ENCODE measurements around the gene PTPN6. TPM values are rescaled to one million over a fixed set of nuclear protein-coding genes. Genes with fewer than 3 reads are reported as not detected.

The PTPN6 gene
- total RNA-seq, 8 experiments from 2014 or later = 0.22 to 2.4 (median 0.88) TPM

DNA sequence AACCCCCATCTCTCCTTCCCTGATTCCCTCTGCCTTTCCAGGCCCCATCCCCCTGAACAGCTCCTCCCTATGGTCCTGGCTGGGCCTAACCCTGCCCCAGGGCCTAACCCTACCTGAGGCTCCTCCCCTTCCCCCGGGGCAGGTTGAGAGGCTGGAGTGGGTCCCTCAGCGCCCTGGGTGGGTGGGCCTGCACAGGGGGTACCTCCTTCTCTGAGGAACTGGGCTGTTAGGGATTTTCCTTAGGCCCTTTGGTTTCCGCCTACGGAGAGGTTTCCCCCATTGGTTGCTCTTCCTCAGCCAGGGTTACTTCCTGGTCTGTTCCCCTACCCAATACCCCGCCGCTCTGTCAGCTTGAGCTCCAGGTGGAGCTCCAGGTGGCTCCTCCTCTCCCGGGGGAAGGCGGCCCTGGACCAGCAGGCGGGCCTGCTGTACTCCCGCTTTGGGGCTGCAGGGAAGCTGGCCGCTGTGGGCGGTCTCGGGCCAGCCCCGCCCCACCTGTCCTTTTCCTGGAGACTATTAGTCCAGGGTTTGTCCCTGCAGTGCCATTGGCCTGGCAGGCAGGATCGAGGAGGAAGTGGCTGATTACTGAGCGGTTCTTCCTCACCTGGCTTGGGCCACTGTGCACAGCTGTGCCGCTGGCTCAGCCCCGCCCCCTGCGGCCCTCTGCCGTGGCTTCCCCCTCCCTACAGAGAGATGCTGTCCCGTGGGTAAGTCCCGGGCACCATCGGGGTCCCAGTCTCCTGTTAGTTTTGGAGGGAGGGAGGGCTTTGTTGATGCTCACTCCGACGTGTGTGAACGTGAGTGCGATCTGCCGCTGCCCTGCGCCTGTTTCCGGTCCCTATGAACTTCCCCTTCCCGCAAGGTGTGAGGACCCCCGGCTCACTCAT, 4.9 kb upstream of the PTPN6 start:
- in situ Hi-C loops (cut with MboI; ENCODE audit: low pct_unique_long_range_greater_than_20kb in 2 of 9, low sequenced_read_pairs in 9 of 9, unreplicated experiment in 9 of 9) = loop anchor here in 2 of 9 experiments (25.0 kb wide), 1 partner anchor 166 kb away; the partner anchor contains the start of gene C1RL (in 2 of the 2)
- H3K4me1 ChIP-seq (replicated peaks in 1 of 2) = peaks cover 11 to 14% of the 10 kb centered on the region in 2 donors
- peak in 2 of 8 experiments; percentile 1 to 4 for ATAC-seq (replicated peaks in 6 of 8)
- H3K27ac ChIP-seq = no peak overlapping the region
- 56 to 100% (median 71%) methylated on average over 2 to 7 of the region's 32 CpGs; no CpG with 5 or more reads in 6 of the 10 experiments for WGBS, 10 experiments
- H3K4me3 ChIP-seq = no peak overlapping the region

- in situ Hi-C loops (cut with MboI; ENCODE audit: low pct_unique_long_range_greater_than_20kb in 2 of 9, low sequenced_read_pairs in 9 of 9, unreplicated experiment in 9 of 9) = loop anchor here in 2 of 9 experiments (25.0 kb wide), 1 partner anchor 165 kb away; the partner anchor contains the start of gene C1RL (in 2 of the 2)
- WGBS, 10 experiments = 38 to 93% (median 80%) methylated on average over 2 to 4 of the region's 8 CpGs; no CpG with 5 or more reads in 2 of the 10 experiments
- no peak overlapping the region for H3K4me3 ChIP-seq
- H3K4me1 ChIP-seq (replicated peaks in 1 of 2) = peaks cover 11 to 14% of the 10 kb centered on the region in 2 donors
- no peak for ATAC-seq (replicated peaks in 6 of 8)
- no peak overlapping the region for H3K27ac ChIP-seq
Observed at GRCh38 chr12:6946920-6947374, 4.2 kb upstream of the PTPN6 start.

DNA sequence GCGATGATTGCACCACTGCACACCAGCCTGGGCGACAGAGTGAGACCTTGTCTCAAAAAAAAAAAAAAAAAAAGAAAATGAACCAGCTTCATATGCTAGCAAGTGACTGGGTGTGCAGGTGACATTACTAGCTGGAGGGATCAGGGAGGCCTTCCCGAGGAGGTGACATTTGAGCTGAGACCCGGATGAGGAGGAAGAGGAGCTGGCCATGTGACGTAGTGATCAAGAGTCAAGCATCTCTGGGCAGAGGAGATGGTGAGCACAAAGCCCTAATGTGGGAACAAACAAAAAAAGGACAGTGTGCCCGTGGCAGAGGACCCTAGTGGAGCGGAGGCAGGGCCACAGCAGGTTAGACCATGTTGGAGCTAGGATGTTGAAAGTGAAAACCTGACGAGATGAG, 3.5 kb upstream of the PTPN6 start:
- Histone ChIP-seq H3K4me1 (replicated peaks in 1 of 2) (peaks cover 11 to 14% of the 10 kb centered on the region in 2 donors), H3K27ac (no peak overlapping the region), H3K4me3 (no peak overlapping the region)
- in situ Hi-C loops (cut with MboI; ENCODE audit: low pct_unique_long_range_greater_than_20kb in 2 of 9, low sequenced_read_pairs in 9 of 9, unreplicated experiment in 9 of 9) = loop anchor here in 2 of 9 experiments (25.0 kb wide), 1 partner anchor 165 kb away; the partner anchor contains the start of gene C1RL (in 2 of the 2)
- 65 to 100% (median 91%) methylated on average over 1 to 8 of the region's 8 CpGs for WGBS, 10 experiments
- no peak for ATAC-seq (replicated peaks in 6 of 8)

DNA sequence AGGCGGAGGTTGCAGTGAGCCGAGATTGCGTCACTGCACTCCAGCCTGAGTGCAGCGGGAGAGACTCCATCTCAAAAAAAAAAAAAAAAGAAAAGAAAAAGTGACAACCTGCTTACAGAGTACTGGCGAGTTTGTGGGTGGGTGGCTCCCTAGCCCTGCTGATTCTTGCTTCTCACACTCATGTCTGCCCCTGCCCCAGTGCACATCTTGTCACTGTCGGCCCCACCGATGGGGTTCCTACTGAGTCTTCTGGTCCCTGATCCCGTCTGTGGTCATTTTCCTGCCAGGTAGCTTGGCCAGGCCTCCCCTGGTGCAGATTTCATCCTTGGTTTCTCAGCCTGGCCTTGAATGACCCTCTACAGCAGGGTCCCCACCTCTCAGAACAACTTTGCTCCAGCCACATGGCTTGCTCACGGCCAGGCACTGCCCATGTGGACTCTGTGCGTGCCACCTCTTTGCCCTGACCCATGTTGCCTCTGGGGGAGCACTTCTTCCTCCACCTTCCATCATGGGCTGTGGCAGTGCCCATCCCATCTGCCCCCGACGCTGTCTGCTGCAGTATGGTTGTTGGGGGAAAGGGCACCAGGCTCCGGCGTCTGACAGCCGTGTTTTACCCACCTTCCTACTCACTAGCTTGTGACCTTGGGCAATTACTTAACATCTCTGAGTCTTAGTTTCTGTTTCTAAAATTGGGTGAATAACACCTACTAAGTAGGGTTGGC, 2.1 kb upstream of the PTPN6 start:
- no peak overlapping the region for H3K4me3 ChIP-seq
- 50 to 100% (median 88%) methylated on average over 3 to 7 of the region's 15 CpGs; no CpG with 5 or more reads in 2 of the 10 experiments for WGBS, 10 experiments
- no peak for ATAC-seq (replicated peaks in 6 of 8)

DNA sequence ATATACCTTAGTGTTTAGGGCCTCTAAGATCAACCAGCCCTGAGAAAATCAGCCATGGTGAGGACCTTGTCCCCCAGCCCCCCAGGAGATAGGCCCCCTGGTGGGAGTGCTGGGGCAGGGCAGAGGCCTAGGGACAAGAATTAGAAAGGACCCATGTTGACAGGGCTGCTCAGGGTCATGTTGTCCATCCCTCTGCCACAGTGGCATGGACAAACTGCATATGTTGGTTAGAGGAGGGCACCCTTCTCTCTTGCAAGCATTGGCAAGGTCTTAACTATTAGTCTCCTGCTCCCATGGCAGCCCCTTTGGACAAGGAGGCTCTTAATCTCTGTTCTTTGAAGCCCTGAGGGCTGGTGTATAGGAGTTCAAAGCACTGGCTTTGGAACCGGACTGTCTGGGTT, 755 bp upstream of the PTPN6 start:
- H3K4me1 ChIP-seq (replicated peaks in 1 of 2) = peaks cover 2 to 6% of the 10 kb centered on the region in 2 donors
- in situ Hi-C loops (cut with MboI; ENCODE audit: low pct_unique_long_range_greater_than_20kb in 2 of 9, low sequenced_read_pairs in 9 of 9, unreplicated experiment in 9 of 9) = loop anchor here in 1 of 9 experiments (25.0 kb wide), 1 partner anchor 162 kb away; the partner anchor contains the start of gene C1RL
- H3K27ac ChIP-seq = no peak overlapping the region
- 60 to 100% methylated on average over 1 of the region's 1 CpG; no CpG with 5 or more reads in 8 of the 10 experiments for WGBS, 10 experiments
- H3K4me3 ChIP-seq = no peak overlapping the region
- ATAC-seq (replicated peaks in 6 of 8) = peak in 1 of 8 experiments; percentile 6

More for the DNA sequence above, 2.1 kb upstream of the PTPN6 start:
- Histone ChIP-seq H3K27ac (no peak overlapping the region), H3K4me1 (replicated peaks in 1 of 2) (peaks cover 8 to 12% of the 10 kb centered on the region in 2 donors)
- in situ Hi-C loops (cut with MboI; ENCODE audit: low pct_unique_long_range_greater_than_20kb in 2 of 9, low sequenced_read_pairs in 9 of 9, unreplicated experiment in 9 of 9) = loop anchor here in 2 of 9 experiments (25.0 kb wide), 1 partner anchor 163 kb away; the partner anchor contains the start of gene C1RL (in 2 of the 2)

- H3K27ac ChIP-seq = no peak overlapping the region
- no peak overlapping the region for H3K4me3 ChIP-seq
Observed at GRCh38 chr12:6951551-6952120, 480 bp downstream of the PTPN6 start.

GRCh38 chr12:6952121-6952862, 1.1 kb downstream of the PTPN6 start:
- Histone ChIP-seq H3K4me3 (no peak overlapping the region), H3K27ac (no peak overlapping the region), H3K4me1 (replicated peaks in 1 of 2) (peaks cover 0 to 6% of the 10 kb centered on the region in 2 donors)
- ATAC-seq (replicated peaks in 6 of 8) = no peak
- in situ Hi-C loops (cut with MboI; ENCODE audit: low pct_unique_long_range_greater_than_20kb in 2 of 9, low sequenced_read_pairs in 9 of 9, unreplicated experiment in 9 of 9) = loop anchor here in 1 of 9 experiments (25.0 kb wide), 1 partner anchor 160 kb away; the partner anchor contains the start of gene C1RL
- 86 to 100% (median 87%) methylated on average over 1 to 4 of the region's 22 CpGs; no CpG with 5 or more reads in 6 of the 10 experiments for WGBS, 10 experiments

More at GRCh38 chr12:6951551-6952120, 480 bp downstream of the PTPN6 start:
- peaks cover 0 to 6% of the 10 kb centered on the region in 2 donors for H3K4me1 ChIP-seq (replicated peaks in 1 of 2)
- no peak for ATAC-seq (replicated peaks in 6 of 8)
- WGBS, 10 experiments = 90 to 100% methylated on average over 1 to 2 of the region's 20 CpGs; no CpG with 5 or more reads in 8 of the 10 experiments
- in situ Hi-C loops (cut with MboI; ENCODE audit: low pct_unique_long_range_greater_than_20kb in 2 of 9, low sequenced_read_pairs in 9 of 9, unreplicated experiment in 9 of 9) = loop anchor here in 1 of 9 experiments (25.0 kb wide), 1 partner anchor 161 kb away; the partner anchor contains the start of gene C1RL

GRCh38 chr12:6952863-6953441, 1.8 kb downstream of the PTPN6 start:
- in situ Hi-C loops (cut with MboI; ENCODE audit: low pct_unique_long_range_greater_than_20kb in 2 of 9, low sequenced_read_pairs in 9 of 9, unreplicated experiment in 9 of 9) = loop anchor here in 1 of 9 experiments (25.0 kb wide), 1 partner anchor 159 kb away; the partner anchor contains the start of gene C1RL
- Histone ChIP-seq H3K4me1 (replicated peaks in 1 of 2) (peaks cover 0 to 6% of the 10 kb centered on the region in 2 donors), H3K4me3 (no peak overlapping the region), H3K27ac (no peak overlapping the region)
- WGBS, 10 experiments = 70 to 100% (median 93%) methylated on average over 1 to 7 of the region's 15 CpGs; no CpG with 5 or more reads in 3 of the 10 experiments
- no peak for ATAC-seq (replicated peaks in 6 of 8)

- Histone ChIP-seq H3K27ac (no peak overlapping the region), H3K4me1 (replicated peaks in 1 of 2) (peaks cover 0 to 6% of the 10 kb centered on the region in 2 donors), H3K4me3 (no peak overlapping the region)
- in situ Hi-C loops (cut with MboI; ENCODE audit: low pct_unique_long_range_greater_than_20kb in 2 of 9, low sequenced_read_pairs in 9 of 9, unreplicated experiment in 9 of 9) = loop anchor here in 1 of 9 experiments (25.0 kb wide), 1 partner anchor 159 kb away; the partner anchor contains the start of gene C1RL
- 40 to 100% (median 66%) methylated on average over 1 to 7 of the region's 24 CpGs; no CpG with 5 or more reads in 5 of the 10 experiments for WGBS, 10 experiments
- ATAC-seq (replicated peaks in 6 of 8) = peak in 3 of 8 experiments; percentile 4 to 38 (median 31)
Observed at GRCh38 chr12:6953442-6954315, 2.5 kb downstream of the PTPN6 start.

- no peak for ATAC-seq (replicated peaks in 6 of 8)
- 67 to 94% (median 90%) methylated on average over 1 to 9 of the region's 21 CpGs; no CpG with 5 or more reads in 2 of the 10 experiments for WGBS, 10 experiments
Observed at GRCh38 chr12:6954316-6955107, 3.4 kb downstream of the PTPN6 start.

More at GRCh38 chr12:6954316-6955107, 3.4 kb downstream of the PTPN6 start:
- no peak overlapping the region for H3K27ac ChIP-seq
- H3K4me3 ChIP-seq = no peak overlapping the region
- in situ Hi-C loops (cut with MboI; ENCODE audit: low pct_unique_long_range_greater_than_20kb in 2 of 9, low sequenced_read_pairs in 9 of 9, unreplicated experiment in 9 of 9) = loop anchor here in 1 of 9 experiments (25.0 kb wide), 1 partner anchor 158 kb away; the partner anchor contains the start of gene C1RL
- peaks cover 0 to 6% of the 10 kb centered on the region in 2 donors for H3K4me1 ChIP-seq (replicated peaks in 1 of 2)
